Tibial artery (tissue), 4 donors: ENCODE measurements around the gene PI4KB.

ENCODE experiments used
- DNase-seq, 2 donors: peaks; one replicate each; pipeline ENCODE4 v3.0.0-alpha.2; 2019
- H3K27ac ChIP-seq, 2 donors: fragments of 200-600 bp; sonication (generic) in 1 of 2; 1 replicate in 1 of 2; 2 replicates in 1 of 2; pipeline ENCODE4 v1.5.1; 2018 to 2019; ENCODE audit warnings: mild to moderate bottlenecking in 1 of 2
- H3K27me3 ChIP-seq, 2 donors: fragments of 200-600 bp; sonication (generic) in 1 of 2; one replicate each; pipeline versions ENCODE4 v1.5.1 to v1.6.0; 2016 to 2019
- H3K36me3 ChIP-seq, 3 donors: fragments of 200-600 bp; sonication (generic) in 2 of 3; one replicate each; pipeline ENCODE4 v1.5.1; 2016 to 2019; ENCODE audit warnings: mild to moderate bottlenecking in 2 of 3
- H3K4me1 ChIP-seq, 4 donors: fragments of 200-600 bp; sonication (generic) in 2 of 4; 1 replicate in 3 of 4; 2 replicates in 1 of 4; pipeline ENCODE4 v1.5.1; 2016 to 2019
- H3K4me3 ChIP-seq, 2 donors: fragments of 200-600 bp; sonication (generic) in 1 of 2; 1 replicate in 1 of 2; 2 replicates in 1 of 2; pipeline ENCODE4 v1.5.1; 2018 to 2019; ENCODE audit warnings: mild to moderate bottlenecking in 2 of 2
- H3K9me3 ChIP-seq, 3 donors: fragments of 200-600 bp; sonication (generic) in 1 of 3; one replicate each; pipeline ENCODE4 v1.5.1; 2016 to 2019
- CTCF ChIP-seq, 2 experiments: fragments of 200-600 bp in 1 of 2; fragments of 450-650 bp in 1 of 2; IDR thresholded peaks; one replicate each; pipeline ENCODE4 v1.5.1; 2017 to 2019; ENCODE audit warnings: antibody characterized with exemption in 2 of 2, mild to moderate bottlenecking in 1 of 2, moderate library complexity in 1 of 2
- intact Hi-C: fragments of 100-400 bp; cut with DNase I; formaldehyde crosslinking; loops from one replicate; pipeline ENCODE4 v1.15.0; 2023; ENCODE audit warnings: low total_unique reads

Gene PI4KB

GRCh38 chr1:151243683-151244216 is 83.5 kb downstream of the PI4KB start:
- intact Hi-C loops, result loop anchor here (10.0 kb wide), 1 partner anchor 139 kb away; no protein-coding TSS in a partner anchor
- no peak overlapping the region for H3K27ac ChIP-seq

GRCh38 chr1:151242442-151242841 is 84.8 kb downstream of the PI4KB start:
- Histone ChIP-seq H3K4me3 (no peak overlapping the region), H3K4me1 (no peaks in the 10 kb centered on the region), H3K27me3 (no peaks in the 10 kb centered on the region), H3K27ac (no peak overlapping the region), H3K9me3 (no peaks in the 10 kb centered on the region), H3K36me3 (peaks cover 90 to 100% (median 98%) of the 10 kb centered on the region in 3 donors)
- DNase-seq, result no peak
- intact Hi-C loops, result loop anchor here (10.0 kb wide), 1 partner anchor 138 kb away; no protein-coding TSS in a partner anchor
- TF ChIP-seq CTCF (IDR thresholded peaks at IDR 0.05), result no peak

More at GRCh38 chr1:151243683-151244216, 83.5 kb downstream of the PI4KB start:
- TF ChIP-seq CTCF (IDR thresholded peaks at IDR 0.05), result no peak
- Histone ChIP-seq H3K4me1 (no peaks in the 10 kb centered on the region), H3K9me3 (no peaks in the 10 kb centered on the region), H3K36me3 (peaks cover 90 to 100% (median 98%) of the 10 kb centered on the region in 3 donors), H3K27me3 (no peaks in the 10 kb centered on the region), H3K4me3 (no peak overlapping the region)
- no peak for DNase-seq
